GM23248 (cell line): ENCODE data around the gene KLHL6. TPM values are rescaled to one million over a fixed set of nuclear protein-coding genes. Genes with fewer than 3 reads are reported as not detected.

Source experiments
- DNase-seq: peaks from one replicate; pipeline ENCODE4 v3.0.0-alpha.2; 2015
- H2AFZ ChIP-seq: fragments of 200-600 bp; sonication (generic); 2 replicates; pipeline ENCODE4 v1.6.1; 2016; ENCODE audit warnings: antibody characterized with exemption
- H3F3A ChIP-seq: fragments of 200-600 bp; sonication (generic); 2 replicates; pipeline ENCODE4 v1.6.1; 2016; ENCODE audit warnings: mild to moderate bottlenecking, antibody characterized with exemption, mixed run types; ENCODE audit not compliant: insufficient read depth
- H3K27ac ChIP-seq: fragments of 200-600 bp; sonication (generic); 2 replicates; pipeline ENCODE4 v1.5.1; 2016; ENCODE audit warnings: mild to moderate bottlenecking
- H3K27me3 ChIP-seq: fragments of 200-600 bp; sonication (generic); replicated peaks from 2 replicates; pipeline ENCODE4 v1.6.1; 2016; ENCODE audit warnings: mild to moderate bottlenecking; ENCODE audit not compliant: insufficient read depth
- H3K36me3 ChIP-seq: fragments of 200-600 bp; sonication (generic); 2 replicates; pipeline ENCODE4 v1.6.1; 2016; ENCODE audit warnings: low read depth, mild to moderate bottlenecking
- H3K4me1 ChIP-seq: fragments of 200-600 bp; sonication (generic); 2 replicates; pipeline ENCODE4 v1.6.1; 2016; ENCODE audit warnings: mild to moderate bottlenecking; ENCODE audit not compliant: insufficient read depth
- H3K4me2 ChIP-seq: fragments of 200-600 bp; sonication (generic); one replicate; pipeline ENCODE4 v1.6.1; 2016; ENCODE audit warnings: mild to moderate bottlenecking; ENCODE audit not compliant: unreplicated experiment
- H3K4me3 ChIP-seq: fragments of 200-600 bp; sonication (generic); 2 replicates; pipeline ENCODE4 v1.5.1; 2016; ENCODE audit warnings: mild to moderate bottlenecking
- H3K79me2 ChIP-seq: fragments of 200-600 bp; sonication (generic); 2 replicates; pipeline ENCODE4 v1.6.1; 2016; ENCODE audit warnings: mild to moderate bottlenecking; ENCODE audit not compliant: insufficient read depth
- H3K9ac ChIP-seq: fragments of 200-600 bp; sonication (generic); 2 replicates; pipeline ENCODE4 v1.6.1; 2016; ENCODE audit warnings: mild to moderate bottlenecking
- H3K9me2 ChIP-seq: fragments of 200-600 bp; sonication (generic); 2 replicates; pipeline ENCODE4 v1.6.1; 2016; ENCODE audit warnings: mixed run types, mild to moderate bottlenecking, moderate library complexity; ENCODE audit not compliant: insufficient read depth
- H3K9me3 ChIP-seq: fragments of 200-600 bp; sonication (generic); one replicate; pipeline ENCODE4 v1.6.1; 2017; ENCODE audit warnings: low read depth
- H4K20me1 ChIP-seq: fragments of 200-600 bp; sonication (generic); 2 replicates; pipeline ENCODE4 v1.6.0; 2016; ENCODE audit not compliant: insufficient read depth
- EZH2 ChIP-seq: fragments of 200-600 bp; sonication (generic); IDR thresholded peaks from 2 replicates; pipeline ENCODE4 v1.6.1; 2018; ENCODE audit warnings: antibody characterized with exemption, mild to moderate bottlenecking; ENCODE audit not compliant: insufficient read depth, poor library complexity, severe bottlenecking
- EZH2phosphoT487 ChIP-seq: fragments of 200-600 bp; sonication (generic); IDR thresholded peaks from 2 replicates; pipeline ENCODE4 v1.6.1; 2018; ENCODE audit warnings: antibody characterized with exemption, moderate library complexity, mild to moderate bottlenecking, low read depth; ENCODE audit not compliant: insufficient read depth
- WGBS, 2 experiments: methylation state at CpG; one replicate each; pipeline ENCODE4 v1.1.6; 2015 to 2017; ENCODE audit warnings: low lambda C conversion rate in 2 of 2, low coverage in 1 of 2; ENCODE audit errors: missing lambda C conversion rate in 2 of 2; 5-methylcytosine and 5-hydroxymethylcytosine counted together
- in situ Hi-C: fragments of 300-500 bp; cut with MboI; formaldehyde crosslinking; loops from 2 replicates; pipeline ENCODE4 v1.15.0; 2020
- polyA plus RNA-seq: library from polyadenylated mRNA; unstranded; fragments of >200 nt; fragmentation: Nextera tagmentation; extraction: Ambion mirVana; gene quantifications from 2 replicates; pipeline ENCODE4 v1.2.1, GENCODE V29; 2016
- small RNA-seq: library from RNA; depleted of rRNA; stranded (forward); fragments of <200 nt; gene quantifications from one replicate; pipeline ENCODE3, GENCODE V24; 2014; ENCODE audit warnings: low read depth, low replicate concordance
- total RNA-seq: library from RNA; depleted of rRNA; stranded (reverse); fragments of >200 nt; shearing (Covaris generic); gene quantifications from 2 replicates; pipeline ENCODE4 v1.2.3, GENCODE V29; 2014; rRNA removed

Gene KLHL6
- total and polyA plus RNA-seq, 2 experiments from 2014 or later, result not detected

- WGBS, 2 experiments, result 51 to 65% methylated on average over 3 of the region's 3 CpGs
- no peak overlapping the region for H3K27ac ChIP-seq
- H3K4me2 ChIP-seq, result no peak overlapping the region
- H3K9me2 ChIP-seq, result no peaks in the 10 kb centered on the region
- H3F3A ChIP-seq, result no peaks in the 10 kb centered on the region
- H3K4me3 ChIP-seq, result no peak overlapping the region
- H3K79me2 ChIP-seq, result no peaks in the 10 kb centered on the region
- H3K9me3 ChIP-seq, result no peaks in the 10 kb centered on the region
- DNase-seq, result peak; percentile 26
- TF ChIP-seq EZH2, result no peak
- no peak for TF ChIP-seq EZH2phosphoT487
- peaks cover 5% of the 10 kb centered on the region; the same call in 1 of the 2 replicates for H3K27me3 ChIP-seq
- H3K9ac ChIP-seq, result no peak overlapping the region
- no peak overlapping the region for H2AFZ ChIP-seq
- H3K36me3 ChIP-seq, result no peaks in the 10 kb centered on the region
- in situ Hi-C loops, result no loop called here
- no peaks in the 10 kb centered on the region for H4K20me1 ChIP-seq
- no peaks in the 10 kb centered on the region for H3K4me1 ChIP-seq
Measured at GRCh38 chr3:183439515-183439914, 116.0 kb downstream of the KLHL6 start.

- Histone ChIP-seq H3K36me3 (no peaks in the 10 kb centered on the region), H3K9ac (no peak overlapping the region), H3F3A (no peaks in the 10 kb centered on the region), H3K9me2 (no peaks in the 10 kb centered on the region), H2AFZ (no peak overlapping the region), H4K20me1 (no peaks in the 10 kb centered on the region), H3K4me3 (no peak overlapping the region), H3K4me2 (no peak overlapping the region), H3K4me1 (no peaks in the 10 kb centered on the region), H3K79me2 (no peaks in the 10 kb centered on the region), H3K27me3 (peaks cover 5% of the 10 kb centered on the region; the same call in 1 of the 2 replicates), H3K27ac (no peak overlapping the region), H3K9me3 (no peaks in the 10 kb centered on the region)
- 82 to 91% methylated on average over 1 of the region's 1 CpG for WGBS, 2 experiments
- DNase-seq, result no peak
- in situ Hi-C loops, result no loop called here
- TF ChIP-seq EZH2phosphoT487, result no peak
- no peak for TF ChIP-seq EZH2
Measured at GRCh38 chr3:183438735-183439134, 116.8 kb downstream of the KLHL6 start.

GRCh38 chr3:183437666-183438564 lies 117.6 kb downstream of the KLHL6 start:
- Histone ChIP-seq H3K27me3 (peaks cover 4% of the 10 kb centered on the region; the same call in 1 of the 2 replicates), H3K27ac (no peak overlapping the region), H3K79me2 (no peaks in the 10 kb centered on the region), H3K9me2 (no peaks in the 10 kb centered on the region), H3K4me1 (no peaks in the 10 kb centered on the region), H2AFZ (no peak overlapping the region), H4K20me1 (no peaks in the 10 kb centered on the region), H3K4me3 (no peak overlapping the region), H3K9me3 (no peaks in the 10 kb centered on the region), H3K4me2 (no peak overlapping the region), H3K36me3 (no peaks in the 10 kb centered on the region), H3K9ac (no peak overlapping the region), H3F3A (no peaks in the 10 kb centered on the region)
- WGBS, 2 experiments, result 51 to 65% methylated on average over 6 of the region's 6 CpGs
- TF ChIP-seq EZH2phosphoT487, result no peak
- TF ChIP-seq EZH2, result no peak
- no peak for DNase-seq
- in situ Hi-C loops, result no loop called here

Small RNAs within 50 kb of the gene (small RNA-seq; reads per million reads assigned to genes)
- gene RF00092, result not detected
- not detected for gene RF00394
- not detected for gene RF01241
- gene SNORA63D, result not detected

Other genes starting within 250 kb of the KLHL6 start
- gene MCF2L2, start 127.1 kb downstream of the KLHL6 start, total RNA-seq, result not detected in 2 replicates
- 0.03 TPM in 1 of 2 replicates, not detected in the other for gene MCF2L2, start 127.1 kb downstream of the KLHL6 start, polyA plus RNA-seq
- gene KLHL24, start 79.9 kb upstream of the KLHL6 start, total RNA-seq, result 13.2 and 18.3 TPM in 2 replicates
- gene KLHL24, start 79.9 kb upstream of the KLHL6 start, polyA plus RNA-seq, result 10.1 and 11.7 TPM in 2 replicates
- 29.6 and 34.7 TPM in 2 replicates for gene YEATS2, start 142.1 kb upstream of the KLHL6 start, total RNA-seq
- 11.0 and 14.0 TPM in 2 replicates for gene YEATS2, start 142.1 kb upstream of the KLHL6 start, polyA plus RNA-seq